Measurements from ENCODE around the gene ALG10.
"Not testable (repeated sequence)": the region's sequence is repeated elsewhere in the genome, so short reads cannot be mapped to it uniquely, and the experiment has no call there.

Gene ALG10

GRCh38 chr12:34022079-34022830 lies at the start of gene ALG10:
TSS of gene ALG10 (plus strand) at chr12:34022496. CDS start at chr12:34022600, 104 bp downstream.
- DNase-seq = peak; percentile 79

- not testable (repeated sequence) for DNase-seq
Measured at GRCh38 chr12:33972884-33973283, 49.4 kb upstream of the ALG10 start.

DNA sequence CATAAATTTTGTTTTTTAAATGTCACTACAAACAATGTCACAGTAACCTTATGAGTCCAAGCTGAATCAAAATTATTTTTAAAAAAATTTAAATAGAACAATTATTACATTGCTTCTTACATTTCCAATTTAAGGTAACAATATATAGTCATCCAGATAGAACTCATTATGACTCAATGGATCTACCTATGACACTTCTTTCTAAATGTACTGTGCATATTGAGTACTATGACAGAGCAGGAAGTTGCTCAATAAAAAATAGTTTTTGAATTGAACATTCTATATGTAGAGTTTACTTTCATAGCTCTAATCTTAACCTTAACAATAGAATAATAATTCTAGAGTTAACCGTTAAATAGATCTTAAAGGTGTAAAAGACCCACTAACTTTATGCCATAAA lies 44.4 kb upstream of the ALG10 start:
- no peak for DNase-seq

DNA sequence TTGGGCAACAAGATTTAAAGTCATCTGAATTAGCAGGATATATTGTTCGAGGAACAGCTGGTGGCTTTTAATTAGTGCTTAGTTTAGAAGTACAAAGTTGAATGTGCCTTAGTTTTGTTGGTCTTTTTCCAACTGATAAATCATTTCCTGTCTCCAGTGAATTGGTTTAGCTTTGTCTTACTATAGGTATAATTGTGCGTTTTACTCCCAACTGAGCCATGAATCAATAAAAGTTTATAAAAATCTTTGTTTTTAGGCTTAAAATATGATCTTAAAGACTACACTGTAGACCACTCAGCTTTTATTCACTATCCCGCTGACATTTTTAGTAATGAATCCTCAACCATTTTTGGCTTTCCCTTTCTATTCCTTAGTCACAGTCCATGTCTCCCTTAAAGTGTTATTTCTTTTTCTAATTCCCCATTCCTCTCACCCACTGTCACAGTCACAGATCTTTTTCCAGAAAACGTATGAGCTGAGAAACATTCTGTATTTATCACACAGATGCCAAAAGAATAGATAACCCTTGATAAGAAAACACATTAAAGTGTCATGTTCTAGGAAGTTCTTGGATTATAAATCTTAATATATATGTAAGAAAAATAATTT lies 34.0 kb upstream of the ALG10 start:
- no peak for DNase-seq

DNA sequence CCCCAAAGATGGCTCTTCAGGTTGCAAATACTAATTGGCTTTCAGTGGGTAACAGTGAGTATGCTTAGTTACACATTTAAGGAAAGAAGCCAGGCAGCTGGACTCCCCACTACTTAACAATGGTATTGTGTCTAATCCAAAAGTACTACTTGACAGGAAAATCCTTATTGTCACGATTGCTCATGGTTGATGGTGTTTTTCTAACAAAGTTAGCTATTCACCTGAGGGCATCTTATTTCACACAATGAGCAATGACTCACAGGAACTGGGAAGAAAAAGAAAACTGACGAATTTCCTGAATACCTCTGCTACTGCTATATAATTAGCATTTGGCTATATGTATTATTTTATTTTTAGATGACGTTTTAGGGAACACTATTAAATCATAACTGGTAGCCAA lies 33.4 kb upstream of the ALG10 start:
- no peak for DNase-seq

GRCh38 chr12:33994857-33995808 lies 27.2 kb upstream of the ALG10 start:
- DNase-seq = no peak

GRCh38 chr12:34008835-34009234 lies 13.5 kb upstream of the ALG10 start:
- DNase-seq = not testable (repeated sequence)

DNA sequence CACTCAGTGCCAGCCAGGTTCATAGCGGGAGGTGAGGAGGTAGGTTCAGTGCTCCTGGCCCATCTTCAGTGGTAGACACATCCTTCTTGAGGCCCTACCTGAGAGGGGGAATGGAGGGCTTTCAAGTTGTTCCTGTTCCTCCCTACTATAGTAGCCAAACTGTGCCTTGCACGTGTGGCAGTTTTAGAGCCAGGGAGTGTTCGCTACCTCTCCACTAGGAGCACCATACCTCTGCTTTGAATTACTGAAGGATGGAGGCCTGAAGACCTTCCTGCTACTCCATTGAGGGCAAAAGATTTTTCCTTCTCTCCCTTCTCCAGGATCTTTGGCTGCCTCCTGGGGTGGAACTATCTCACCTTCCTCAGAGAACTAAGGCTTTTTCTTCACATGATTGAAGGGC lies 5.9 kb upstream of the ALG10 start:
- DNase-seq = no peak

DNA sequence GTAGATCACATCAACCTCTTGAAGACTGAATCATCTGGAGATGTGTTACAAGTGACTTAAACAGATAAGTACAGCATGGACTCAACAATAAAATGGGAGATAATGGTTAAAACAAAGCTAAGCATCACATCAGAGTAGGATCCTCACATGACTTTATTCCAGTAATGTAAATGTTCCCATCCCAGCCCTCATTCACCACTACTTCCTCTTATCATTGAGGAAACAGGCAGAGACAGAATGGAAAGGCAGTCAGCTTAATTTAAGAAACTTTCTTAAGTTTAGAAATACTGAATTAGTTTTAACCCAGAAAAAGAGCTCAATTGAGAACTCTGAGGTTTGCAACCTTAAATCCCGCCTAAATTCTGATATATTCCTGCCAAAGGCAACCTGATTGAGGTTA lies 1.2 kb upstream of the ALG10 start:
- DNase-seq = no peak

DNA sequence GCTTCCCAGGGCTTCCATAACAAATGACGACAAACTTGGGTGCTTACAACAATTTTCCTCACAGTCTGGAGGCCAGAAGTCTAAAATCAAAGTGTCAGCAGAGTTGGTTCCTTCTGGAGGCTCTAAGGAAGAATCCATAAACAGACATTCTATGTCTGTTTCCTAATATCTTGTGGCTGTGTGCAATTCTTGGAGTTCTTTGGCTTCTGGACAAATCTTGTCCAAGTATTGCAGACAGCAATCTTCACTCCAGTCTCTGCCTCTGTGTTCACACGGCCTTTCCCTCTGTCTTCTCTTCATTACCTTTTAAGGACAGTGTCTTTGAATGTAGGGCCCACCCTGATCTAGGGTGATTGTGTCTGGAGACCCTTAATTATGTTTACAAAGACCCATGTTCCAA lies 5.4 kb downstream of the ALG10 start:
- DNase-seq = not testable (repeated sequence)

DNA sequence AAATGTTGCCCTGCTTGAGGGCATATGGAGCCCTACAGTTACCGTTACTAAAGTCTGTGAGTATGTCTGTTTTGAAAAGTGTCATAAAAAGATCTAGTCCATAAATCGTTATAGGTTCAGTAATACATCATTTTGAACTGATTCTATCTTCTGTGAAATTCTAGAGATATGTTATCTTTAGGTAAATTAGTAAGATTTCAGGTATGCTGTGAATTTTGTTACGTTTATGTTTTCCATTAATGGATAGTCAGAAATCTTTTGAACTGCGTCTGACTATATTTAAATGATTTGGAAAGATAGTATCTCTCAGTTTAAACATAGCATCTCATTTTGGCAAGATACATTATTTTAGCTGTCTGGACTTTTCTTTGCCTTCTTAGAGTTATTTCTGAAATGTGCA lies 8.3 kb downstream of the ALG10 start:
- DNase-seq = no peak

DNA sequence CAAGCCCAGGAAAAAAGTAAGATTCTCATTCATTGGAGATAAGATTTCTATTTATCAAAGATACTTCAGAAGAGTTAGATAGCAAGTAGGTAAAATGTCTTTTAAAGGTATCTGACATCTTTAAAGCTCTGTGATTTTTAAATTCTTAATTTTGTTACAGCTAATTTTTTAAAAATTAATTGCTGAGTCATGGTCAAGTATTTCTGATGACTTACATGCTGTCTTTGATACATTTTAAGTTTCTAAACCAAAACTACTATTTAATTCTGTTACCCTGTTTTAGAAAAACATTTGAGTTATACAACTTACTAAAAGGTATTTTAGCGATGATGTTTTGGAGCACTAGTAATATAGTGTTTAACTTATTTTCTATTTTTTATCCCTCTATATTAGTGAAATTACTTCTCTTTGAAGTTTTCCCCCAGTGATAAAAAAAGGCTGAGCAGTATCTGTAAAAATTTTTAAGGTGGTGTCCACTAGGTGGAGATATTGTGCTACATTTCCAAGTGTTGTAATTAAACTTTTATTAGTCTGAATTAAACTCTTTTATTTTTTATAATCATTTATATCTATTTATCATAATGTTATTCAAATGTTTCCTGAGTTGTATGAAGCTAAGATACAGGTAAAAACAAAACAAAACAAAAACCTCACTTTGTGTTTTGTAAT lies 11.5 kb downstream of the ALG10 start:
- DNase-seq = peak; percentile 6

DNA sequence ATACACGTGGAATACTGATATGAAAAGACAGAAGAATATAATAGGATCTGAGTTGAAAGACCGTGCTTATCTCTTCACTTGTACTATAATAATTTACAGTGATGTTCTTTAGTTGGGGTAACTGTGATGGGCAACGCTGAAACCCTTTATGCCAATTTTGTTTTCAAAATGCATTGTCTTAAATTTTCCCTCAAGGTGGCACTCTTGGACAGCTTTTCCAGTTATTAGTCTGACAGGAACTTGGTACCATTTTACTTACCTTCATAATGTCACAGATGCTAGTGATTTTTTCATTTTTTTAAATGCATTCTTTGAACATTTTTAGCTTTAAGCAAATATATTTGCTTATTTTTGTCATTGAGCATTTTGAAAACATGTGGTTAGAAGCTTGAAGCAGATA lies 16.1 kb downstream of the ALG10 start:
- not testable (repeated sequence) for DNase-seq

DNA sequence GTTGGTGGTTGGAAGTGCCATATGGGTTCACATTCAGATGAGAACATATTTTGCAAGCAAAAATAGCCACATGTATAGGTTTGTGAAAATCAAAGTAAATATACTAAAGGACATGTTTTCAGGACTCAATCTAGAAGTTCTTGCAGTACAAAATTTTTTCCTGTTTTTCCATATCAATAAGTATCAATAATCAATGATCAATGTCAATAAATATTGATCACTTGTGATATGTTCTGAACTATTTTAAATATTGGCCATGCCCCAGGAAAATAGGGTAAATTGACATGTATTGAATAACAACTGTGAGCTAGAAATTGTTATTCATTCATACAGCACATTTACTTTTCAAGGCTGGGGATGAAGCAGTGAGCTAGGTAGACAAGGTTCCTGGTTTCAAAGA lies 24.3 kb downstream of the ALG10 start:
- no peak for DNase-seq

- not testable (repeated sequence) for DNase-seq
Measured at GRCh38 chr12:34047855-34048254, 25.6 kb downstream of the ALG10 start.

DNA sequence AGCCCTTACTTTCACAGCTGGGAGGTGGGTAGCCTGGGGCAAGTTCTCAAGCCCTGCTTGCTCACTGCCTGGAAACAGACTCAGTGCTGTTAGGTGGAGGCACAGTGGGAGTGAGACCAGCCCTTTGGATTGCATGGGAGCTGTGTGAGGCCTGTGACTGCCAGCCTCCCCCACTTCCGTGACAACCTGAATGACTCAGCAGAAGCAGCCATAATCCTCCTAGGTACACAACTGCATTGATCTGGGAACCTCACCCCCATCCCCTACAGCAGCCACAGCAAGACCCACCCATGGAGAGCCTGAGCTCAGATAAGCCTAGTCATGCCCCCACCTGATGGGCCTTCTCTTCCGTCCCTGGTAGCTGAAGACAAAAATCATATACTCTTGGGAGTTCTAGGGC lies 26.4 kb downstream of the ALG10 start:
- DNase-seq = no peak

DNA sequence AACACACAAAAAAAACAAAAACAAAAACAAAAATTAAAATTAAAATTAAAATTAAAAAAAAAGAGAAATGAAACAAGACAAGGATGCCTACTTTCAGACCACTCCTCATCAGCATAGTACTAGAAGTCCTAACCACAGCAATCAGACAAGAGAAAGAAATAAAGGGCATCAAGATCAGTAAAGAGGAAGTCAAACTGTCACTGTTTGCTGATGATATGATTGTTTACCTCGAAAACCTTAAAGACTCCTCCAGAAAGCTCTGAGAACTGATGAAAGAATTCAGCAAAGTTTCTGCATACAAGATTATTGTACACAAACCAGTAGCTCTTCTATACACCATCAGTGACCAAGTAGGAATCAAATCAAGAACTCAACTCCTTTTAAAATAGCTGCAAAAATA lies 29.2 kb downstream of the ALG10 start:
- DNase-seq = no peak

GRCh38 chr12:34054938-34055337 lies 32.6 kb downstream of the ALG10 start:
- no peak for DNase-seq
